ENCODE measurements around the gene ADK.

- TF ChIP-seq CTCF (IDR thresholded peaks at IDR 0.05) (no peak), POLR2A (IDR thresholded peaks at IDR 0.05) (no peak), POLR2AphosphoS5 (IDR thresholded peaks at IDR 0.05) (no peak), EP300 (IDR thresholded peaks at IDR 0.05) (no peak)
Observed at GRCh38 chr10:74523199-74523598, 372.2 kb downstream of the ADK start.

Data from gastroesophageal sphincter (tissue), 3 donors.